ENCODE results near the gene SPTA1.

The SPTA1 gene

DNA sequence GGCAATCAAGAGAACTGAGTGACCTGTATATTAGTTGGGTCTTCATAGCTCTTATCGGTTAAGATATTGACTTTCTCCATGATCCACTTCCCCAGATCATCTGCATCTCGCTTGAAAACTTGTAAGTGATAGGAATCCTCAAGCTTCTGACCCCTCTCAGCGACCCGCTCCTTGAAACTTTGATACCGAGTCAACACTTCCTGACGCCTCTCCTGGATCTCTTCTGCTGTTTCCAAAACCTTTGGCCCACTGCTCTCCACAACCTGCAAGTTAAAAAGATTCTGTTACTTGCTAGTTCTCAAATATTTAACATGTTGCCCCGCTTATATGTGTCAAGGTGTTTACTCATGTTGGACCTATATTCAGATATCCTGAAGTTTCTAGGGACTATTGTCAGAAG is 1.4 kb downstream of the SPTA1 start:
- no peak for DNase-seq

GRCh38 chr1:158681606-158682005 is 4.9 kb downstream of the SPTA1 start:
- no peak for DNase-seq

DNA sequence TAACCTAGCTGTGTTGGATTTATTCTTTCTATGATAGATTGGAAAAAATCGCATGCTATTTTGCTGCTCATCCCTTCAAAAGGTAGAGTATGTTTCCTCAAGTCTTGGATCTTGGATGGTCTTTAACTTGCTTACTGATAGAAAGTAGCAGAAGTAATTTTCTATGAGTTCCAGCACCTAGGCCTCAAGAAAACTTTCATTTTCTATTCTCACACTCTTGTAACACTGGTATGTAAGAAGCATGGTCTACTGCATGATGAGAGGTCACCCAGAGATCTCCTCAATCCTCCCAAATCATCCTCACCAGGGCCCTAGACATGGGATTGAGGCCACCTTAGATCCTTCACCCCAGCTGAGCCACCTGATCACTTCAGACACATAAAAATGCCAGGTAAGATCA is 7.2 kb downstream of the SPTA1 start:
- no peak for DNase-seq

- no peak for DNase-seq
These were observed 10.8 kb downstream of the SPTA1 start for GRCh38 chr1:158675563-158676323.

DNA sequence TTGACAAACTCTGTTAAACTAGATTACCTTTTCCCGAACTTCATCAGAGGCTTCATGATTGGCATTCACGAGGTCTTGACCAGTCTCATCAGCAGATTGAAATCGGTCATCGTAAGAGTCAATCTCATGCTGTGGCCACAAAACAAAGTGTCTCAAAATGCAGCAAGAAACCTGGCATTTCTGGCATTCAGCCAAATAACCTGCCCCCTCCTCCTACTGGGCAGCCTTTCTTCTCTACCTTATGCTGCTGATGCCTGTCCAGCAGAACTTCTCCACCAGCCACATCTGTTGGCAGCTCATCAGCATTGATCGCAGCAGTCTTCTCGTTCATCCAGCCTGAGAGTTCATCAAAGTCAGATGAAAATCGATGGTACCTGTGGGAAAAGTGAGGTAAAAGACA is 12.2 kb downstream of the SPTA1 start:
- no peak for DNase-seq

DNA sequence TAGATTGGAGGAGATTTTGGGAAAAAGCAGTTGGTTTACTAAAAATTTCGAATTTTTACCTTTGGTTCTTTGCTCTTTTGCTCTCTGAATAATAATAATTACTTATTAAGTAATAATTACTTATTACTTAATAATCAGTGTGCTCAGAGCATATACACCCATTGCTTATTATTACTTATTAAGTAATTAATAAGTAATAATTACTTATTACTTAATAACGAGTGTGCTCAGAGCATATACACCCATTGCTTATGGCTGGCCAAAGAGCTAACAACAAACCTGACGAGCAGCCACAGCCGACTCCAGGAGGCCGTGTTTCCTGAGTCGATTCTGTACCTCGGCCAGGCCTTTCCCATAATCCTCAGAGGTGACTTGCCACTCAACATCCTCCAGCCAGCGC is 20.5 kb downstream of the SPTA1 start:
- no peak for DNase-seq

DNA sequence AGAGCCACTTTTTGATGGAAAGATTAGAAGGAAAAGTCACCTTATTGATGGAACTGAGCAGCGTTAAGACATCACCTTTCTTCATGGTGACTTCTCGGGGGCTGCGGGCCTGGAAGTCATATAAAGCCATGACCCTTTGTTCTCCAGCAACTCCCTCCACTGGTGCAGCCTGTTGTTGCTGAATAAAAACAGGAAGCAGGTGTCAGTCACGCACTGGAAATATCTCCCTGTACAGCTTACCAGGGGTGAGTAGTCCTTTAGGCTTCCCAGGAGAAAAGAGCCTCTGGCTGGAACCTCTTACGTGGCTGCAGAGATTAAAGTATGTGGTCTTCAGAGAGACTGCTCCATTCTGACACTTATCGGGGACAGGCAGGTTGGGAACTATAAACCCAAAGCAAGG is 31.9 kb downstream of the SPTA1 start:
- no peak for DNase-seq

- no peak for DNase-seq
These were observed 32.4 kb downstream of the SPTA1 start for GRCh38 chr1:158654086-158654485.

DNA sequence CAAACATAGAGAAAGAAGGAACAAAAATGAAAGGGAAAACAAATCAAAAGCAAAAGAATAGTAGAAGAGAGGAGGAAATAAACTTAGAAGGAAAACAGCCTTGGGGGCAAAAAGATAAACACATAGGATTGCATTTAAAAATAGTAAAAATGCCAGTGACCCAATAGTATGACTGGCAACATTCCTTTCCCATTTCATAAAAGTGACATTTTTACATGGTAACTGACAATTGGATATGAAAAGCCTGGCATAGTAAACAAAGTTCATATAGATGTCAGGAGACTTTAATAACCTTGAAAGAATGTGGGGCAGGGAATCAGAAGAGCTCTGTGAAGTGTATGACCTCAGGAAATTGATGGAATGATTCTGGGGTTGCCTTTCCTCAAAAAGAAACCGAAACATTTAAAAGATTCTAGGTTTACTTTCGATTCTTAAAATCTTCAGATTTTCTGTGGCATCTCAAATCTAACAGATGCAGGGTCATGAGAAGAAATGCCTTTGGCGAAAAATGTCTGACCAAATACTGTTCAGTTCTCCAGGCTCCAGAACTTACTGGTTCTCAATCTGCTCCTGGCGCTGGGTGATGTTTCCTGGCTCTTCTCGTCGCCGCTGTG is 33.7 kb downstream of the SPTA1 start:
- no peak for DNase-seq

GRCh38 chr1:158649052-158649451 is 37.5 kb downstream of the SPTA1 start:
- DNase-seq: no peak

DNA sequence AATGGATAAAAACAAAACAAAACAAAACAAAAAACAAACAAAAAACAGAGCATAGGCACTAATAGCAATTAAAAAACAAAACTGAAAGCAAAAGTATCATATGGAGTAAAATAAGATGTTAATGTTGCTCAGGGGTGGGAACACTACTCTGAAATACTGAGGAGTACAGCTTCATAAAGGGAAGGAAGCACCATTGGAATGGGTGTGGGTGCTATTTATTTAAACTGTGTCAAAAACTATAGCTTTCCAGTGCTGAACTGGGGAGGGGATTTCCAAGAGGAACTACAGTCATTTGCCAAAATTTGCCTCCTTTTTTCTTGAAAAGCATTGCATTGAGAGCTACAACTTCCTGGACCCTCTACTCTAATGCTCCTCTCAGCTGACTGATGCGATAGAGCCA is 40.0 kb downstream of the SPTA1 start:
- no peak for DNase-seq

DNA sequence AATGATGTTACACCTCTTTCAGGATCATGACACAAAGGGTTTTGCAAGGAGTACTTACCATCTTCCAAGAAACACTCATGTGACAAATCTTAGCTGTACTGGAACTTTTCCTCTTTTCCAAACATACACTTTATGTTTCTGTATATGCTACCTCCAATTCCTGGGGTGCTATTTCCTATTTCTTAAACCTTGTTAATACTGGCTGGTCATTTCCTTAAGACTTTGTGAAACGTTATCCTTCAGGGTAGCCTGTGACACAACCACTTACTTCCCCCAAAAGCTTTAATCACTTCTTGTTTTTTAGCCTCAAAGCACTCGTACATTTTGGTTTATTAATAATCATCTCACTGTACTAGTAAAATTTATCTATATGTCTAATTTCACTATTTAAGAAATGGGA is 42.1 kb downstream of the SPTA1 start:
- DNase-seq: no peak

DNA sequence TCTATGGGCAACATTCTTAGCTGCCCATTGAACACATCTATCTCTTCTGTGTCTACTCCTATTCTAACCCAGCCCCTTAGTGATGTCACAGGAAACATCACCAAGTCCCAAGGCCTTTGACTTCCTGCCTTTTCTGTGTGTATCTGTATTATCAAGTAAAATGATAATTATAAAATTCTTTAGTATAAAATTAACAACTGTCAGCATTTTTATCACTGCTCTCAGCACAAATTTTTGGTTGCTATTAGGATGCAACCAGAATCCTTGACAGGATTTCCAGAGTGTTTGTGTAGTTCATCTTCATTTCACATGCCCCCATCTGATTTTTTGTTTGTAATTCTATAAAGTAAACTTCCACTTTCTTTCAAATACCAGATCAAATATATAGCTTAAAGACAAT is 47.6 kb downstream of the SPTA1 start:
- DNase-seq: no peak

DNA sequence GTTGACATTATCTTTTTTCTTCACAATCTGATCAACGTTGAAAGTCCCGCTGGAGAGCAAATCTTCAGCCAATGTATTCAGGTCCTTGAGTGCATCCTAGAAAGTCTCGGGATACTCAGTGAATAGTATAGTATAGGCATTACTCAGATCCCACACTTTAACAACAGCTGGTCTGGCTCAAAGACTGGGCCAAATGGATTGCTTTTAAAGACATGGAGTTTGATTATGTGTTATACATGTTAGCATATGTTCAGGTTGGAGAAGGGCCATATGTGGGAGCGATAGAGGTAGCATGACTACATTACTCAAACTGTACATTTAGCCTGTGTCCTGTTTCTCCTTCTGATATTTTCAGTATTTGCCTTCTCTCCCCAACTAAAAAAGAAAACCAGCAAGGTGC is 48.4 kb downstream of the SPTA1 start:
- no peak for DNase-seq

DNA sequence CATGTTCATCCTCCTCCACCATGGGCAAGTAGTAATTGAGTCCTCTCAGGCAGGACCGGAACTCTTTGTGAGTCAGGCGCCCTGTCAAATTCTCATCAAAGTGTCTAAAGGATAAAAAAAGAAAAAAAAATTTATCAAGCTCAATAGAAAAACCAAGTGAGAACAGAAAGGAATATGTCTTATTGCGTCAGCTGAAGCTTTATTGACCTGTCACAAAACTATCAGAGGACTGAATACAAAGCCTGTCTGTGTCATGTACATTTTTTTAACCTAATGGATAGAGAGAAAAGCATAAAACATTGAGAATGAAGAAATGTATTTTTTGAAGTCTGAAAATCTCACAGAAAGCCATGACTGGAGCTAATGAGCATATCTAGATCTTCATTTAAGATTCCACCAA is 72.8 kb downstream of the SPTA1 start:
- DNase-seq: no peak

GRCh38 chr1:158611916-158612315 is 74.6 kb downstream of the SPTA1 start:
- no peak for DNase-seq

- no peak for DNase-seq
These were observed 79.2 kb downstream of the SPTA1 start for GRCh38 chr1:158607296-158607695.

- DNase-seq: no peak
These were observed 81.5 kb downstream of the SPTA1 start, which contains the start of gene OR10Z1 for GRCh38 chr1:158604968-158605367. Gene OR10Z1, plus strand, starts transcription at chr1:158605268. Its CDS starts 1,171 bp downstream, at chr1:158606439.

- no peak for DNase-seq
These were observed 85.8 kb downstream of the SPTA1 start for GRCh38 chr1:158600735-158601134.

- no peak for DNase-seq
These were observed 99.6 kb downstream of the SPTA1 start for GRCh38 chr1:158586942-158587341.

DNA sequence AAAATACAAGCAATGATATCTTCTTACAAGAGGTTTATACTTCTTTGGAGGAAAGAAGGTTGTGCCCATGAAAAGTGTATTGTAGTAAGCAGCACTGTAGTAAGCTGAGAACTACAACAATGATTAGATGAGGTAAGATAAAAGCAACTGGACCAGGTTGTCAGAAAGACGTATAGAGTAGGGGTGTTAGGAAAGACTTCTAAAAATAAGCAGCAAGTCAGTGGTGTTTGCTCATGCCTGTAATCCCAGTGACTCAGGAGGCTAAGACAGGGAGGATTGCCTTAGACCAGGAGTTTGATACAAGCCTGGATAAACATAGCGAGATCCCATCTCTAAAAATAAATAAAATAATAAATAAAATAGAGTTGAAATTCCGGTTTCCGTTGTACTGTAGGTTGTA is 102.6 kb downstream of the SPTA1 start:
- no peak for DNase-seq

DNA sequence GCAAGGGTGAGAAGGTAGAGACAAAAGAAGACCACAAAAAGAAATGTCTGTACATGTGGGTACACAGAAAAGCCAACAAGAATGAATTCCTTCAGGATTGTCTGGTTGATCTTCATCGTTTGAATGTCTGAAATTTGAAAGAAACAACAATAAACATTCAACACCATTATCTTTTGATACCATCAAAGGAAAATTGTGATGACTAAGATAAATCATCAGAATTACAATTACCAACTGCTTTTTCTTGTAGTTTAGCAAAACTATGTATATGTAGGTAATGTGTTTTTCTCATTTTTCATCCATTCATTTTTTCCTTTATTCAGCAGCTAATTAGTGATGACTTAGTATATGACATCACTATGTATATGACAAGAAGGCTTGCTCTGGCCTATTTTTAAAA is 106.8 kb downstream of the SPTA1 start, which contains the start of gene OR10X1:
Gene OR10X1, minus strand, starts transcription at position 167 of the 400 bp plus-strand sequence. Its CDS starts 0 bp downstream, at position 167.
- DNase-seq: no peak

- DNase-seq: no peak
These were observed 109.0 kb downstream of the SPTA1 start for GRCh38 chr1:158577561-158577960.

DNA sequence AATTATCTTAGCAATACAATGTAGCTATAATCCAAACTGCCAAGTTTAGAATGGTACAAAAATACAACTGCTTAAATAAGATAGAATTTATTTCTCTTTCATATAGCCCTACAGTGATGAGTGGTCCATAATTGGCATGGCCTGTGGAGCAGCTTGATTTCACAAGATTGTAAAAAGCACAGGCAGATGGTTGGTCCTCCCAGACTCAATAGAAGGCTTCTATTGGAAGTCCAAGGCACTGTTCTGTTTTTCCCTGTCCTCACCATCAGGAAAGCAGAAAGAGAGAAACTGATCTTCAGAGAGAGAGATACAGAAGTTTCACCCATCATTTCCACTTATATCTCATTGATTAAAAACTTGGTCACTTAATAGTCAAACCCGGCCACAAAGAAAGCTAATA is 114.3 kb downstream of the SPTA1 start:
- no peak for DNase-seq
